Dedifferentiated amniotic fluid mesenchymal stem cell (primary cell): ENCODE data around the gene SLC47A2.
"Not testable (repeated sequence)": the region's sequence is repeated elsewhere in the genome, so short reads cannot be mapped to it uniquely, and the experiment has no call there.

ENCODE experiments used
- DNase-seq: peaks from one replicate; pipeline ENCODE4 v3.0.0-alpha.2; 2016; ENCODE audit errors: extremely low spot score

Gene SLC47A2, protein sequence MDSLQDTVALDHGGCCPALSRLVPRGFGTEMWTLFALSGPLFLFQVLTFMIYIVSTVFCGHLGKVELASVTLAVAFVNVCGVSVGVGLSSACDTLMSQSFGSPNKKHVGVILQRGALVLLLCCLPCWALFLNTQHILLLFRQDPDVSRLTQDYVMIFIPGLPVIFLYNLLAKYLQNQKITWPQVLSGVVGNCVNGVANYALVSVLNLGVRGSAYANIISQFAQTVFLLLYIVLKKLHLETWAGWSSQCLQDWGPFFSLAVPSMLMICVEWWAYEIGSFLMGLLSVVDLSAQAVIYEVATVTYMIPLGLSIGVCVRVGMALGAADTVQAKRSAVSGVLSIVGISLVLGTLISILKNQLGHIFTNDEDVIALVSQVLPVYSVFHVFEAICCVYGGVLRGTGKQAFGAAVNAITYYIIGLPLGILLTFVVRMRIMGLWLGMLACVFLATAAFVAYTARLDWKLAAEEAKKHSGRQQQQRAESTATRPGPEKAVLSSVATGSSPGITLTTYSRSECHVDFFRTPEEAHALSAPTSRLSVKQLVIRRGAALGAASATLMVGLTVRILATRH

DNA sequence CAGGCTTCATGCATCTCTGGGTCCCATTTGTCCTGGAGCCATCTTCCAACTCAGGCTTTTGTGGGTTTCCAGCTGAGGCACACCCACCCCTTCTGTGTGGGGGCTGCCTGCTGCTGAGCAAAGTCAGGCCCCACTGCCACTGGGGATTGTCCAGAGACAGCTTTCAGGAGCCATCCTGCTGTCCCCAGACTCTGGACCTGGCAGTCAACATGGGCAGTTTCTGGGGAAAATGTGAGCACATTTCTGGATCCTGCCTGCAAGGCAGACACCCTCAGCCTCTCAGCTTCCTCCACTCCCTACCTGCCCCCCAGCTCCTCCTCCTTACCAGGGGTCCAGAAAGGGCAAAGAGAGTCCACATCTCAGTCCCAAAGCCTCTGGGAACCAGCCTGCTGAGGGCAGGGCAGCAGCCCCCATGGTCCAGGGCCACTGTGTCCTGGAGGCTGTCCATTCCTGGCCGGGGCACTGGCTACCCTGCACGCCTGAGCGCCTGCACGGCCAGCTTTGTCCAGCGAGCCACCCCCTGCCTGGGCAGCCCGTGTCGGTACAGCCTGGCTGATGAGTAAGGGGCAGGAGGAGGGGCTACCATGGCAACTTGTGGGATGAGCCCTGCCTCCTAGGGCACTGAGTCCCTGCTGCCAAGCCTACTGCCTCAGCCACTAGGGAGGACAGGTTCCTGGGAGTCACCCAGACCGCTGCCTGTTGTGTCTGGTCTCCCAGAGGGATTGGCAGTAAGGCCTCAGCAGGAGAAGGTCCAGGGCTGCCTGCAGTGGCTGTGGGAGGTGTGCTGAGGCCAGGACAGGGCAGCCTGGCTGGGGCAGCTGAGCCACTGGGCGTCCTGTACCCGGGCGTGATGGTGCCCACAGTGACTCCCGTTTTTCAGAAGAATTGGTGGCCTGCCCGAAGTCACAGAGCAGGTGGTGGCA, at the start of gene SLC47A2:
SLC47A2 (minus strand) TSS at position 477 of the 923 bp plus-strand sequence; CDS start at position 448, 29 bp downstream.
- no peak for DNase-seq

DNA sequence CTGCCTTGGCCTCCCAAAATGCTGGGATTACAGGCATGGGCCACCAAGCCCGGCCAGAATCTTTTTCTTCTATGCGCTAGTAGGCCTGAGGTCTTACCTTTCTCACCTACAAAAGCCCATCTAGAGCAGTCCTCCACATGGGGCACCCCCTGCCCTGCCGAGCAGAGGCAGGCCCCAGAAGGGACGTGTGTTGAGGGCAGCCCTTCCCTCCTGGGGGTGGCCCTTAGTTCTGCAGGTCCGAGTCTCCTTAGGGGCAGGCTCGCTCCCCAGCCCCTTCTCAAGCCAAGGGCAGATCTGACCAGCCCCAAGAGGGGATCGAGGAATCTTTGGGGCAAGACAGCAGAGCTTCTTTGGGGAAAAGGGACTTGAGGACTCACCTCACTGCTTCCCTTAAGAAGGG, 49.6 kb upstream of the SLC47A2 start:
- DNase-seq: no peak

DNA sequence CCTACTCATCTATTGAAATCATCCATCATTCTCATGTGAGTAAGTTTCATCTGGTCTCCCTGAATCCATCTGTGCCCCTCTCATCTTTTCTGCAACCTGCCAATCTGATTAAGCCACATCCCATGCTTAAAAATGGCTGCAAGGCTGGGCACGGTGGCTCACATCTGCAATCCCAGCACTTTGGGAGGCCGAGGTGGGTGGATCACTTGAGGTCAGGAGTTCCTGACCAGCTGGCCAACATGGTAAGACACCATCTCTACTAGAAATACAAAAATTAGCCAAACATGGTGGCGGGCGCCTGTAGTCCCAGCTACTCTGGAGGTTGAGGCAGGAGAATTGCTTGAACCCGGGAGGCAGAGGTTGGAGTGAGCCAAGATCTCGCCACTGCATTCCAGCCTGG, 47.6 kb upstream of the SLC47A2 start:
- not testable (repeated sequence) for DNase-seq

DNA sequence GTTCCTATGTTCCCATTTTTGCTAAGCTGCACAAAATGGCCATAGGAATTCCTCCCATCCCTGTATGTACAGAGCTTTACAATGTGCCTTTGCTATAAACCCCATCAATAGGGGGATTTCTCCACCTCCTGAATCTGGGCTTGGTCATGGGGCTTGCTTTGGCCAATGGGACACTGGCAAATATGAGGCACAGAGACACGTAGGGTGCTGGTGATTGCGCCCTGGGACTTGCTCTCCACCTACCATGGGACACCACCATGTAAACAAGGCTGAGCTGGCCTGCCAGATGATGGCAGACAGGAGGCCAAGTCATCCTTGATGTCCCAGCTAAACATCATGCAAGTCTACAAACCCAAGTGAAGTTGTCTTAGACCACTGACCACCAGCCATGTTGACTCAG, 47.0 kb upstream of the SLC47A2 start:
- no peak for DNase-seq

DNA sequence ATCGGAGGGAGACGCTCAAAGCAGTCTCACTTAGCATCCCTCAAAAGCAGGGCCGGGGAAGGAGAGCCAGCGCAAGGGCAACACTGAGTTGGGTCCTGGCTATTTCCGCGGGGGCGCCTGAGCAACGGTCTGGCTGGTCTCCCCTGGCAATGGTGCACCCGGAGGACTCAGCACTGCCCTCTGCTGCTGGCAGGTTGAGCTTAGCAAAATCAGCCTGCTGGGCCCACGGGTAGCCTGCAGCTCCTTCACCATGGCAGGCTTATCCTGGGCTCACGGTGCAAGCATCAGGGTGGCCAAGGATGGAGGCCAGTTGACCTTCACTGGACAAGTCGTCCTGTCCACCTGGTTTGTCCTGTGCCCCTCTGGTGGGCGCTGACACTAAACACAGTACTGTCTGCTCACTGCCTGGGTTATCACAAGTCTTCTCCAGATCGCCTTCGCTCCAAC, 46.2 kb upstream of the SLC47A2 start:
- DNase-seq: peak; percentile 65

DNA sequence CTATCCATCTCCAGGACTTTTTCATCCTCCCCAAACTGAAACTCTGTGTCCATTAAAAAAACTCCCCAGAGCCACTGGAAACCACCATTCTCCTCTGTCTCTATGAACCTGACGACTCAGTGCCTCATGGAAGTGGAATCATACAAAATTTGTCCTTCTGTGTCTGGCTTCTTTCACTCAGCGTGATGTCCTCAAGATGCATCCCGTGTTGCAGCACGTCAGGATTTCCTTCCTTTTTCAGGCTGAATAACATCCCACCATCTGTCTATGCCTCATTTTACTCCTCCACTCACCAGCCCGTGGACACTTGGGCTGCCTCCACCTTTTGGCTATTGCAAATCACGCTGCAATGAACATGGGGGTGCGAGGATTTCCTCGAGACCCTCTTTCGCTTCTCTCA, 44.4 kb upstream of the SLC47A2 start:
- no peak for DNase-seq

DNA sequence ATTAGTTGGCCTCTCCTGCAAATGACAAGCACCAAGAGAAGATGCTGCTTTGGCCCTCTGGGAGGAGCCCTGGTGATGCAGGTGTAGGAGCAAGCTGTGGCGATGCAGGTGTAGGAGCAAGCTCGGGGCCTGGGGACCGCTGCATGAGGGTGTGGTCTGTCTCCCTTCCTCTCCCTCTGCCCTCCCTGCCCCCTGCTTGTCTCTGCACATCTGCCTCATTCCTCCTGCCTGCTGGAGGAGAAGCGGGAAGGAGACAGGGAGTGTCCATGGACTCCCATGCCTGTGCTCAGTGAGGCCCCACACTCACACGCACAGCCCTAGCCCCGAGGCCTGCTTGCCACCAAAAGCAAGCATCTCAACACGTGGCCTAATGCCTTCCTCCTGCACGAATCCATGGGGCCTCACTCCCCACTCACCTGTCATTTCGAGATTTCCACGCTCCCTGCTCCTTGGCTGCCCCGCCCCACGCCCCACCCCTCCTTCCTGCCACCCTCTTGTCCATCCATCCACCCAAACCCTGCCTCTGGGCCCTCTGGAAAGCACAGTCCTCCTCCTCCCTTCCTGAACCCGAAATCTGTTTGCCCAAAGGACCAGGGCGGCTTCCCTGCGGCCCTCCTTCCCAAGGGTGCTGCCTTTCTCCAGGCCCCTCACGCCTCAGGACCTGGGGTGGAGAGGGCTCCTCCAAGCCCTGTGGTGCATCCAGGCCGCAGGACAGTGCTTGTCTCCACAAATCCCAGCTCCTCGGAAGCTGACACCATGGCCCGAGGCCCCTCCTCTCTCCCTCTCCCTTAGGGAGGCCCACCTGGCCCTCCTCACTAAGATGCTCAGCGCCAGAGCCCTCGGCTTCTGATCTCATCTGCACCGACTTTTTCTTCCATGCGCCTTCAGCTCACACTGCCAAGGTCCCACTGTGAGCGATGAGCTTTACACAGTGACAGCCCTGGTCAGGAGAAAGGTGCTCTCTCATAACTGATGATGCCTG, 43.5 kb upstream of the SLC47A2 start:
- DNase-seq: no peak

DNA sequence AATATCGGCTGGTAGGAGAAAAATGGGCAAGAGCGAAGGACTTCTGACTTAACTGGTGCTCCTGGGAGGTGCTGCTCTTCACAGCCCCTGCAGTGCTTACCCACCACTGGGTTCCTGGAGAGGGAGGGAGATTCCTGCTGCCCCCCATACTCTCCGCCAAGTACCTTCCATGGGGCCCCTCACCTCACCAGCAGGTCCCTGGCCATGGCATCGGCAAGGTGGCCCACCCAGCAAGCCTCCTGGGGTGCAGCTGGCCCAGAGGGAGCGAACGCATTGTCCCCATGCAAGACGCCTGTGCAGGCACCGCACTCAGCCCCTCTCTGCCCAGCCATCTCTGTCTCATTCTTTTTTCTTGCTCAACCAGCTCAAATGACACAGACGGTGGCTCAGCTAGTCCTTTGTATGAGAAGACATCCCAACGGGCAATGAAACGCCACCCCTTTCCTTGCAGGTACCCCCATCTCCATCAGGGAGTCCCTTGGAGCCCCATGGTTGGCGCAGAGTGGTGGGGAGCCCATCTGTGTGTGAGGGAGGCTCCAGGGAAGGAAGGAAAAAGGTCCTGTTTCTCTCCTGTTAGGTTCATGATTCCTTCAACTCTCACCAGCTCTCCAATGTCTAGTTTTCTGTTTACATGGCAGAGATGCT, 41.3 kb upstream of the SLC47A2 start:
- DNase-seq: no peak

DNA sequence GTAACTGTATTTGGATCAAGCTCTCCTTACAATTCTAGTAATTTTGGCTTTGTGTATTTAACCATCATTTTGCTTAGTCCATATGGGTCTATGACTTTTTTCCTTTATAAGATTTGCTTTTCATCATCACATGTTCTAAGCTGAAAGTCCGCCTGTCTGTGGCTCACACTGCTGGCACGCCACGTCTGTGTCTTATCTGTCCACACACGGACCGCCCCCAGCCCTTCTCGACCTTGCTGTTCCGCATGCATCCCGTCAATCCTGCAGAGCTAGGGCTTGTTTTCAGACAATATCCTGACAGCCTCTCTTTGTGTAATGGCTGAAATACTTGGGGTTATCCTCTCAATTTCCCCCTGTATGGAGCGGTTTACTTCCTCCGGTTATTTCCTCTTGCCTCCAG, 40.2 kb upstream of the SLC47A2 start:
- DNase-seq: no peak

DNA sequence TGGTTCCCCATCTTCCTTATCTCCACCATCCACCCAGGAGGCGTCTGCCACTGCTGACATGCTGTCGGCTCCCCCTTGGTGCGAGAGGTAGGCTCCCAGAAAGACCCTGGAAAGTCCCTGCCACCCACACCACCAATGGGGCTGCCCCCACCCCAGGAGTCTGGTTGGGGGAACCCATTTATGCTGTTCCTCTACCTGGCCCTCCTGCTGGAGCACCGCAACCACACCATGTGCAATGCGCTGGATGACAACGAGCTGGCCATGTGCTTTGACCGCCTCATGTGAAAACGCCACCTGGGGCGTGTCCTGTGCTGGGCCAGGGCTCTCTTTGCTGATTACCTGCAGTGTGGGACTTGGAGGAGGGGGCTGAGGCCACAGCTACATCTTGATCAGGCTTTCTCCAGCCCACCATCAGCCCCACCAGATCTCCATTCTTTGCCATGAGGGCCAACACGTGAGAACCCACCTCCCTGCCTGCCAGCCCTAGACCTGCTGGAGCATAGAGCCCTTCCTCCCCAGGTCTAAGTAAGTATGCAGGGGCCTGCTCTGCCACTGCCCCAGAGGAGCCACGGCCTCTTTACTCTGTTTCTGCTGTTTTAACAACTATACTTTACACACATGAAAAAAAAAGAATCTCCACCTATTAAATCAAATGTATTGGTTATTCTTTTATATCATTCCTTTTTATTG, 39.6 kb upstream of the SLC47A2 start:
- no peak for DNase-seq

DNA sequence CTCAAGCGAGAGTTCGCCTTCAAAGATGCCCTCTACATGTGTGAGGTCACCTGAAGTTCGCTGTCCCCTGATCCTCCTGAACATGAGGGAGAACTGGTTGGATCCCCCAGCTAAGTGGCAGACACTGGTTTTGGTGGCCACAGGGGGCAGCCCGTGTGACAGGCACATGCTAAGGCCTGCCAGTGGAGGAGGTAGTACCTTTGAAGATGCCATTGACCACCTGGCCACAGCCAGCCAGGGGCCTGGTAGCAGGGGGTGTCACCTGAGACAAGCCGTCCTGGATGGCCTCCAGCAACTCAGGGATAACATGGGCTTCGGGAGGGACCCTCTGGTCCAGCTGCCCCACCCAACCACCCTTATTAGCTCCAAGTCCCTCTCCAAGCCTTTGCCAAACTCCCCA, 39.0 kb upstream of the SLC47A2 start:
- DNase-seq: no peak

DNA sequence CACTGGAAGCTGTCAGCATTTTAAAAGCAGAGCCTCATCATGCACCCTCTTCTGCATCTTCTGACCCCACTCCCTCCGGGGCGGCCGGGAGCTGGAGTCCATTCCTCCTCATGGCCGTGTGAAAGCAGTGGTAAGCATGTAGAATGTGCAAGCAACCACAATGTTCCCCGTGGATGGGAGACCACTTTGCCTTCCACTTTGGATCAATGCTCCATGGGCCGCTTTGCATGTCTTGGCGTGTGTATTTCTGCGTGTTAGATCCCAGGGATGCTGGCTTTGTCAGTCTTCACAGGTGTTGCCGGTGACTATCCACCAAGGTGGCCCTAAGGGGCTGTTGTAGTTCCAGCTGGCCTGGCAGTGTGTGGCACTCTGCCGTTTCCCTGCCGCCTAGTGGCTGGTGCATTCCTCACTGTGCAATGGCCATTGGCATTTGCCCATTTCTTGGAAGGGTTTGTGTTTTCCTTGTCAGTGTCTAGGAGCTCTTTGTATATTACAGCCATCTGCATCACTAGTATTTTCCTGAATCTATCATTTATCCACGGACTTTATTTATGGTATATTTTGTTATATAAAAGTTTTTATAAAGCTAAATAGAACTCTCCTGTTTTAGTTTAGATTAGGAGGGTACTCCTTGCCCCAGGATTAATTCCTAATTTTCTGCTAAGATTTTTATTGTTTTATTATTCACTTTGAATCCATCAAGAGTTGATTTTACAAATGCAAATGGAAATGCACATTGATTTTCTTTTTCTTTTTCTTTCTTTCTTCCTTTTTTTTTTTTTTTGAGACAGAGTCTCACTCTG, 37.5 kb upstream of the SLC47A2 start:
- no peak for DNase-seq

DNA sequence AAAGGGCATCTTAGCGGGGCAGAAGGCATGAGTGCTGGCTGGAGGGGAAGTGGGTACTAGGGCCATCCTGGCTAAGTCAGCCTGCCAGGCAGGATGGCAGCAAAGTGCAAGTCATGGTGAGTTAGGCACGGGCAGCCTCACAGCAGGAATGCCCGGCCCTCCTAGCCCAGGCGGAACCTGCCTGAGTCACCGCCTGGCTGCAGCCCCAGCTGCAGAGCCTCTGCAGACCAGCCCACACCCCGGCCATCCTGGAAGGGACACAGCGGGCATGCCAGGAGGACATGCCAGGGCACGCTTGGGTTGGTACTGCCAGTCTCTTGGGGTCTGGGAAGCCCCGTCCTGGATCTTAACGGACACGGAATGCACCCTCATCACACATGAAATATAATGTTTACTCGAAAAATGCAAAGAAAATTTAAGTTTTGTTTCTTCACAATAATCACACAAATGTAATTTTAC, 36.7 kb upstream of the SLC47A2 start:
- DNase-seq: peak; percentile 89

DNA sequence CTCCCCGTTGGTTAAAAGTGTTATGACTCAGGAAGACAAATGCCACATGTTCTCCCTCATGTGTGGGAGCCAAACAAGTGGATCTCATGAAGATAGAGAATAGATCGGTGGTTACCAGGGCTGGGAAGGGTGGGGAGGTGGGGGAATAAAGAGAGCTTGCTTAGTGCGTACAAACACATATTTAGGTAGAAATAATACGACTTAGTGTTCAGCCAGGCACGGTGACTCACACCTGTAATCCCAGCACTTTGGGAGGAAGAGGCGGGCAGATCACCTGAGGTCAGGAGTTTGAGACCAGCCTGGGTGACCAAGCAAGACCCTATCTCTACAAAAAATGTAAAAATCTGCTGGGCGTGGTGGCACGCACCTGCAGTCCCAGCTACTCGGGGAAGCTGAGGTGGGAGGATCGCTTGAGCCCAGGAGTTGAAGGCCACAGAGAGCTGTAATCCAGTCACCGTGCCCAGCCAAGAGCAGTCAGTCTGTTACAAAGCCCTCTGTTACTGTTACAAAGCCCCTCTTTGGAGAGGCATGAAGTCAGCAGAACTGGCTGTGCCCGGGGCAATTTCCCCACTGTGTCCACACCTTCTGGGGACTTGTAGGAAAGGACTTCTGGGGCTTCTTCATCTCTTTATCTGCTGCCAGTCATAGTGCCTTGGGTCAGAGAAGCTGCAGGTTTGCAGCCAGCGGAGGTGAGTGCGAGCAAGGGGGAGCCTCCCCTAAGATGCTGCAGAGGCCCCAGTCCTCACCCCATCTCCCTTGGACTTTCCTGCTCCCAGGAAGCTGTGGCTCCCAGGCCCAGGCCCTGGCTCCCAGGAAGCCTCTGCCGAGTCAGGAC, 36.0 kb upstream of the SLC47A2 start:
- DNase-seq: no peak

DNA sequence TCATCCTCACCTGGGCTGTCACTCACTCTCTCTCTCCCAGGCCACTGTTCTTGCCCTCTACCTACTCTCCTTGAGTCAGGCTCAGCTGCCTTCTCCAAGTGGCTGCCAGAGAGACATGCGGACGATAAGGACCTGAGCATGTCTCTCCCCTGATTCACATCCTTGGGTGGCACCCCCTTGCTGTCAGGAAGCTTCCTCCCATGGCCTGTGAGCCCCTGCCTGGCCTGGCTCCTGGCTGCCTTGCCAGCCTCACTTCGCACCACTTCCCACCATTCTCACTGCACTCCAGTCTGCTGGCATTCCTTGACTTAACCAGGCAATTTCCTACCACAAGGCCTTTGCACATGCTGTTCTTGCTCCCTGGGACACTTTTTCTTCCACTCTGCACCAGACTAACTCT, 34.5 kb upstream of the SLC47A2 start:
- no peak for DNase-seq

DNA sequence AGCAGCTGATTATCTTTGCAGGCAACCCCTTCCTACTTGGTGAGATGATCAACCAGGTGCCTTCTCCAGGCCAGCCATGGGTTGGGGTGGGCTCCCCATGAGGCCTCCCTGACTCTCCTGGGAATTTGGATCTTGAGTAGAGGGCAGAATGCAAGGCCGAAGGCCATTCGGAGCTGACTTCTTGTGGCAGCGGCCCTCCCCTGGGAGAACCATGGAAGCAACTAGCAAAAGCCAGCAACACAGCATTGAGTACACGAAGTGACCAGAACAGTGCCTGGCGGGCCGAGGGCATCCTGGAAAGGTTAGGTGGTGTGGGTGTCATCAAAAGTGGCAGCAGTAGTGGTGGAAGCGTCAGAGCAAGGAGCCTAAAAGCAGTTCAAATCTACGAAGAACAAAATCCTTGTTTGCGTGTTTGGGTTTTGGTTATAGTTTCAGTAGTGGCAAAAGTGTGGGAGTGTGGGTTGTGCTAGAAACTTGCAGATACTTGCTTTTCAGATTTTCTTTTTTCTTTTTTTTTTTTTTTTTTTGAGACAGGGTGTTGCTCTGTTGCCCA, 33.7 kb upstream of the SLC47A2 start:
- DNase-seq: no peak

DNA sequence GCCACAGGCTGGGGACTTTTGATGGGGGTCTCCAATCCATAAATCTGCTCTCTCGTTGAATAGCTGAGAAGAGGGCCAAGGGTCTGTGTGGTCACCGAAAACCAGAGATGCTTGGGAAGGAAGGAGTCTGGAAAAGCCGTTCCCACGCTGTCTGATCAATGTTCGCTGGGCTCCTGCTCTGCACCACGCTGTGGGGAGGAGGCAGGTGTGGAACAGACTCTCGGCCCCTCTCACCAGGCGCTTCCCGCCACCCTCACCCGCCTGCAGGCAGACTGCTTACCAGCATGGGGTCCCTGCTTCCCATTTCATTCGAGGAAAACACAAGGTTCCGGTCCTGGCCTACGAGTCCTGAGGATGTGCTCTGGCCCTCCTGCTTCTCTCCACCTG, 32.4 kb upstream of the SLC47A2 start:
- no peak for DNase-seq
